ENCODE data around the gene ITGA4. TPM values are rescaled to one million over a fixed set of nuclear protein-coding genes. Genes with fewer than 3 reads are reported as not detected.

ITGA4 gene
- total RNA-seq, 1 experiment from 2014 or later = not detected

- H3K36me3 ChIP-seq (ENCODE audit: control insufficient read depth, insufficient read depth, low read length) = no peaks in the 10 kb centered on the region
- Mint-ChIP-seq H3K9me3 (ENCODE audit: unreplicated experiment) (no peaks in the 10 kb centered on the region), H3K27ac (ENCODE audit: unreplicated experiment) (no peak overlapping the region), H3K27me3 (ENCODE audit: insufficient read depth, unreplicated experiment) (peaks cover 14% of the 10 kb centered on the region), H3K4me3 (ENCODE audit: unreplicated experiment) (no peak overlapping the region), H3K4me1 (ENCODE audit: low read depth, unreplicated experiment) (no peaks in the 10 kb centered on the region), H3K36me3 (ENCODE audit: insufficient read depth, unreplicated experiment) (no peaks in the 10 kb centered on the region)
- H3K4me3 ChIP-seq (ENCODE audit: low read depth, low read length) = no peak overlapping the region
- no TSS peak for BruUV-seq (replicated peaks)
- POLR2A ChIA-PET = no interaction called here
- intact Hi-C loops (cut with micrococcal nuclease; ENCODE audit: unreplicated experiment) = no loop called here
- CTCF ChIA-PET = no interaction called here
- no peak for DNase-seq
- no peaks in the 10 kb centered on the region for H3K27me3 ChIP-seq (replicated peaks; ENCODE audit: control insufficient read depth, insufficient read depth, low read length)
- TF ChIP-seq CTCF (IDR thresholded peaks at IDR 0.05; ENCODE audit: insufficient read depth in 1 of 2, low read depth in 1 of 2, low read length in 1 of 2, severe bottlenecking in 1 of 2, unreplicated experiment in 1 of 2) = no peak
- no peaks in the 10 kb centered on the region for H3K4me1 ChIP-seq
- H3K9me3 ChIP-seq = no peaks in the 10 kb centered on the region
These were observed 88.9 kb downstream of the ITGA4 start for GRCh38 chr2:181546086-181546485.

- intact Hi-C loops (cut with micrococcal nuclease; ENCODE audit: unreplicated experiment) = no loop called here
- BruUV-seq (replicated peaks) = no TSS peak
- no peak for DNase-seq
- Histone ChIP-seq H3K4me3 (ENCODE audit: low read depth, low read length) (no peak overlapping the region), H3K36me3 (ENCODE audit: control insufficient read depth, insufficient read depth, low read length) (no peaks in the 10 kb centered on the region), H3K27me3 (replicated peaks; ENCODE audit: control insufficient read depth, insufficient read depth, low read length) (no peaks in the 10 kb centered on the region), H3K4me1 (no peaks in the 10 kb centered on the region), H3K9me3 (no peaks in the 10 kb centered on the region)
- POLR2A ChIA-PET = no interaction called here
- no peak overlapping the region for H3K27ac Mint-ChIP-seq (ENCODE audit: unreplicated experiment)
- peaks cover 2% of the 10 kb centered on the region for H3K27me3 Mint-ChIP-seq (ENCODE audit: insufficient read depth, unreplicated experiment)
- CTCF ChIA-PET = no interaction called here
- H3K4me1 Mint-ChIP-seq (ENCODE audit: low read depth, unreplicated experiment) = no peaks in the 10 kb centered on the region
- H3K4me3 Mint-ChIP-seq (ENCODE audit: unreplicated experiment) = no peak overlapping the region
- no peaks in the 10 kb centered on the region for H3K36me3 Mint-ChIP-seq (ENCODE audit: insufficient read depth, unreplicated experiment)
- no peaks in the 10 kb centered on the region for H3K9me3 Mint-ChIP-seq (ENCODE audit: unreplicated experiment)
- no peak for TF ChIP-seq CTCF (IDR thresholded peaks at IDR 0.05; ENCODE audit: insufficient read depth in 1 of 2, low read depth in 1 of 2, low read length in 1 of 2, severe bottlenecking in 1 of 2, unreplicated experiment in 1 of 2)
These were observed 95.6 kb downstream of the ITGA4 start for GRCh38 chr2:181552808-181553207.

- BruUV-seq (replicated peaks) = no TSS peak
- H3K4me1 ChIP-seq = no peaks in the 10 kb centered on the region
These were observed 96.1 kb downstream of the ITGA4 start for GRCh38 chr2:181553244-181553643.

More at GRCh38 chr2:181553244-181553643, 96.1 kb downstream of the ITGA4 start:
- Mint-ChIP-seq H3K9me3 (ENCODE audit: unreplicated experiment) (no peaks in the 10 kb centered on the region), H3K27me3 (ENCODE audit: insufficient read depth, unreplicated experiment) (no peaks in the 10 kb centered on the region), H3K27ac (ENCODE audit: unreplicated experiment) (no peak overlapping the region), H3K36me3 (ENCODE audit: insufficient read depth, unreplicated experiment) (no peaks in the 10 kb centered on the region), H3K4me3 (ENCODE audit: unreplicated experiment) (no peak overlapping the region), H3K4me1 (ENCODE audit: low read depth, unreplicated experiment) (no peaks in the 10 kb centered on the region)
- Histone ChIP-seq H3K9me3 (no peaks in the 10 kb centered on the region), H3K4me3 (ENCODE audit: low read depth, low read length) (no peak overlapping the region), H3K27me3 (replicated peaks; ENCODE audit: control insufficient read depth, insufficient read depth, low read length) (no peaks in the 10 kb centered on the region), H3K36me3 (ENCODE audit: control insufficient read depth, insufficient read depth, low read length) (no peaks in the 10 kb centered on the region)
- intact Hi-C loops (cut with micrococcal nuclease; ENCODE audit: unreplicated experiment) = no loop called here
- DNase-seq = no peak
- ChIA-PET POLR2A (no interaction called here), CTCF (no interaction called here)
- TF ChIP-seq CTCF (IDR thresholded peaks at IDR 0.05; ENCODE audit: insufficient read depth in 1 of 2, low read depth in 1 of 2, low read length in 1 of 2, severe bottlenecking in 1 of 2, unreplicated experiment in 1 of 2) = no peak

Data from Caco-2 (cell line).